ENCODE results near the gene HSH2D. TPM values are rescaled to one million over a fixed set of nuclear protein-coding genes. Genes with fewer than 3 reads are reported as not detected.

HSH2D gene
- total and polyA plus RNA-seq, 10 of the 15 experiments (the other 5 are each of a cell fraction or from before 2014, with no cell fraction given), result 22.0 to 145 (median 89.3) TPM

- TF ChIP-seq ZBED1 (IDR thresholded peaks at IDR 0.05; ENCODE audit: borderline replicate concordance) (peak; percentile 60; the same call in 1 of the 2 replicates), POLR2A (IDR thresholded peaks at IDR 0.05; ENCODE audit: low read depth, low read length) (no peak; the same call in none of the 2 replicates), TCF12 (IDR thresholded peaks at IDR 0.05; ENCODE audit: low read depth, low read length) (peak; percentile 84; the same call in 1 of the 2 replicates), SMAD1 (IDR thresholded peaks at IDR 0.05; ENCODE audit: low read depth, partially characterized antibody) (no peak), JUND (IDR thresholded peaks at IDR 0.05; ENCODE audit: low read depth, low read length) (no peak), RUNX3 (IDR thresholded peaks at IDR 0.05; ENCODE audit: low read length) (peak; percentile 92), NFYA (IDR thresholded peaks at IDR 0.05; ENCODE audit: borderline replicate concordance, low read depth, low read length) (no peak), NR2F1 (conservative IDR thresholded peaks at IDR 0.05) (peak; percentile 89), MTA2 (IDR thresholded peaks at IDR 0.05; ENCODE audit: low read depth) (peak; percentile 47), BCLAF1 (IDR thresholded peaks at IDR 0.05) (no peak), ZNF207 (IDR thresholded peaks at IDR 0.05; ENCODE audit: borderline replicate concordance) (no peak), KLF5 (IDR thresholded peaks at IDR 0.05; ENCODE audit: partially characterized antibody) (no peak), SMAD5 (IDR thresholded peaks at IDR 0.05; ENCODE audit: low read depth) (no peak), NBN (IDR thresholded peaks at IDR 0.05) (no peak), RBBP5 (conservative IDR thresholded peaks at IDR 0.05) (no peak), FOXM1 (IDR thresholded peaks at IDR 0.05; ENCODE audit: low read depth, low read length) (0 out of 2 replicates have a peak, but pooled peaks have one; percentile 64), SP1 (IDR thresholded peaks at IDR 0.05; ENCODE audit: low read depth, low read length) (no peak), NFIC (IDR thresholded peaks at IDR 0.05; ENCODE audit: low read depth, low read length) (peak; percentile 71; the same call in 1 of the 2 replicates), MLLT1 (IDR thresholded peaks at IDR 0.05) (no peak), MXI1 (IDR thresholded peaks at IDR 0.05; ENCODE audit: low read depth, low read length) (no peak), REST (IDR thresholded peaks at IDR 0.05; ENCODE audit: low read depth, low read length) (no peak), CREM (IDR thresholded peaks at IDR 0.05; ENCODE audit: low read depth) (peak; percentile 43; the same call in 1 of the 2 replicates), ETV6 (conservative IDR thresholded peaks at IDR 0.05 in 1 of 2, IDR thresholded peaks at IDR 0.05 in 1 of 2; ENCODE audit: borderline replicate concordance in 1 of 2, low read depth in 1 of 2) (peak in 1 of 2 experiments; percentile 80; a peak in 2 of 4 replicates), SUPT20H (IDR thresholded peaks at IDR 0.05; ENCODE audit: borderline replicate concordance, control insufficient read depth, low read depth, low read length) (no peak), IRF3 (IDR thresholded peaks at IDR 0.05) (no peak)
Observed at GRCh38 chr19:16134510-16134909, 9.0 kb upstream of the HSH2D start (continued).
